NCI-H2107 treated with DMSO at 0.1 percent for 48 hours (cell line): ENCODE data around the gene ELOVL3.
"Not testable (repeated sequence)": the region's sequence is repeated elsewhere in the genome, so short reads cannot be mapped to it uniquely, and the experiment has no call there.

ENCODE experiments used
- DNase-seq: peaks from one replicate; lab custom pipeline; 2025; ENCODE audit not compliant: unreplicated experiment; lab: John Stamatoyannopoulos, UW

Gene ELOVL3

DNA sequence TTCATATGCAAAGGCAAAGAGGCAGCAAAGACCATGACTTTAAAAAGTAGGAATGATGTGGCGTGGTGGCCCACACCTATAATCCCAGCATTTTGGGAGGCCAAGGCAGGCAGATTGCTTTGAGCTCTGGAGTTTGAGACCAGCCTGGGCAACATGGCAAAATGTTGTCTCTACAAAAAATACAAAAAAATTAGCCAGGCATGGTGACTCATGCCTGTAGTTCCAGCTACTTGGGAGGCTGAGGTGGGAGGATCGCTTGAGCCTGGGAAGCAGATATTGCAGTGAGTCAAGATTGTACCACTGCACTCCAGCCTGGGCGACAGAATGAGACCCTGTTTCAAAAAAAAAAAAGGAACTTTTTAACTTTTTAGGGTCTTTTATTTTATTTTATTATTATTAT, 26.4 kb downstream of the ELOVL3 start:
- not testable (repeated sequence) for DNase-seq

DNA sequence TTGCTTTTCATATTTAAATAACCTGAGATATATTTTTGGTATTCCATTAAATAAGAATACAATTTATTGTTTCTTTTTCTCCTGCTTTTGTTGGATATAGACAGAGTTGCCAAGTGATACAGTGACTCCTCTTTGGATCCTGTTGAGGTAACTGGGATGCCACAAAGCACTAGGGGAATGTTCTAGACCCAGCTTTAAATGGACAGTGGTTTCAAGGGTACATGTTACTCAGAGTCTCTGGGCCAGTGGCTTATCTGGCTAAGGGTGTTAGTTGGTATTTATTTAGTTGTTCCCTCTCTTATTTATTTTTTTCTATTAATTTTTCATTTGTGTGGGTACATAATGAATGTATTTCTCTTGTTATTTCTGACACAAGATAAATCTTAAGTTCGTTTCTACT, 28.3 kb downstream of the ELOVL3 start:
- no peak for DNase-seq

DNA sequence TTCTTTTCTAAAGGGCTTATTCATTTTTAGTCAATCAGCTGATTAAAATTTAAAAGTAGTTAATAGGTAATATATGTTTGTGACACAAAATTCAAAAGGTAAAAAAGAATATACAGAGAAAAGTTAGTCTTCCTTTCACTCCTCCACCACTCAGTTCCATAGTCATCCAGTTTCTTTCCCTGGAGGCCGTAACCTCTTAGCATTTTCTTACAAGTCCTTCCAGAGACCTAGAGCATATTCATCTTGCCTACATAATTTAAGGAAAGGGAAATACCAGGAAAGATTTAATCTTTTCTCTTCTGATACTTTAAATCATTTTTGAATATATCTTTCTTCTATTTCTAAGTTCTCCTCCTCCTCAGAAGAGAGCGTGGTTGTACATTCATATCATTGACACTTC, 29.3 kb downstream of the ELOVL3 start:
- DNase-seq, result no peak

DNA sequence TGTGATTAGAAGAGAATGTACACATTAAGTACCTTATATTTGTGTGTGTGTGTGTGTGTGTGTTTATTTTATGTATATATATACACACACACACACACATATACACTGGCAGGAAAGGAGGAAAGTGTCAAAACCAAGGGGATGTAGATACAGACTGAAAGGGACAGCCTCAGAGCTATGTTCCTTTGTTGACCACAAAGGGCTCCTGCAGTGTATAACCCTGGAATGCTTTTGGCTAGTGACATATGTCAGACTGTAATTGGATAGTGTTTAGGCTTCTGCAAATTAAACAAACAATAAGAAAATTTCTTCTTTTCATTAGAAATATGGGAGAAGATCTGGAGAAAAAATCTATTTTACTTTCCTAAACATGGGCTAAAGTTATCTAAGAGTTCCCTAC, 35.1 kb downstream of the ELOVL3 start:
- no peak for DNase-seq

GRCh38 chr10:102261842-102262241, 35.7 kb downstream of the ELOVL3 start:
- no peak for DNase-seq

- DNase-seq, result no peak
These were observed 36.8 kb downstream of the ELOVL3 start for GRCh38 chr10:102262744-102263370.

GRCh38 chr10:102264371-102264770, 38.3 kb downstream of the ELOVL3 start:
- DNase-seq, result no peak

DNA sequence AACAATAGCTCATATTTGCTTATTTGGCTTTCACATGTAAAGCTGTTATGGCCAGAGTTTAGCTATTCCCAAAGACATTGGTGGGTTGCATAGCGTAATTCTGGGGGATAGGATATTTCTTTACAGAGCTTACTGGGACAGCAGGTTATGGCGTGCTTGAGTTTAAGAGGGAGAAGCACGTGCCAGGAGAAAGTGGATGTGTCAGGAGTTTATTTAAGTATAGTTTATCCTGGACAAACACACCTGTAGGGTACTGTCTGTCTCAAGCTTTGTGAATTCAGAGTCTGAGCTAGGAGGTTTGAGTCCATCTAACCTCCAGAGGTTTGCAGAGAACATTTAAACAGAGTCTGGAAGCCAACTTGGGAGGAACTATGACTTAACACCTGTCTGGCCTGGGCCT, 40.6 kb downstream of the ELOVL3 start:
- DNase-seq, result no peak

GRCh38 chr10:102267748-102268147, 41.6 kb downstream of the ELOVL3 start:
- no peak for DNase-seq

DNA sequence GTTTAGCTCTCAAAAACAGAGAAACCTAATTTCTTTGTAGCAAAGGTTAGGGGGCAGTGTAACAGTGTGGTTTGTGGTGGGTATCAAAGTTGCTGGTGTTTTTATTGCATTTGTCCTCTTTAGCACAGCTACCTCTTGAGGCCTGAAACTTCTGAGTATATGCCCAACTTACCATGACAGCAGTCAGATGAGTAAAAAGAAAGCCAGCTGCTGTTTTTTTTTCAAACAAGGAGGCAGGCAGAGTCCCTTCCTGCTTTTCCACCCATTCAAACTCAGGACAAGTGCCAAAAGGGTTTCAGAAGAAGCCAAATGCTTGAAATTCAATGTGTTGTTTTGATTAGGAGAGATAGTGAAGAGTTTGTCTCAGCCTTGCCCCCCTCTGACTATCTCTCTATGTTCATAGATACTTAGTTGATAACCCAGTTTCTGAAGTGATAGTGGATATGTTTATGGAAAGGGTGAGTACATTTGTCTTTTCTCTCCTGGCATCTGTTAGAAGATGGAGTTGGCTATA, 42.3 kb downstream of the ELOVL3 start:
- no peak for DNase-seq

- DNase-seq, result no peak
These were observed 42.9 kb downstream of the ELOVL3 start for GRCh38 chr10:102269017-102269416.

DNA sequence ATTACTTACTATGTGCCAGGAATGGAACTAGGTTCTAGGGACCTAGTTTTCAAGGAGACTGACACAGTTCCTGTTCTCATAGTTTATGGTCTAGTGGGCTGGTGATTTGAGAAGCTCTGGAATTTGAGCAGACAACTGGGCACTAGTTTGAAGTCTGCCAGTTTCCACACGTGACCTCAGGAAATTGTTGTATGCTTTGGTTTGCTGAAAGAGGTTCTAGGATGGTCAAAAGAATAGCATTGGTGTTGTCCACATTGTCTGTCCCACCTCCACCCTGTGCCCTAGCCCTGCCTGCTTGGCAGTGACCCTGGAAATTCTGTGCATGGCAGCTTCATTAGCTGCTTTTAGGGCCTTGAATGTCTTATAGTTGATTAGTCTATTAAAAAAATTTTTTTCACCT, 48.0 kb downstream of the ELOVL3 start:
- no peak for DNase-seq

DNA sequence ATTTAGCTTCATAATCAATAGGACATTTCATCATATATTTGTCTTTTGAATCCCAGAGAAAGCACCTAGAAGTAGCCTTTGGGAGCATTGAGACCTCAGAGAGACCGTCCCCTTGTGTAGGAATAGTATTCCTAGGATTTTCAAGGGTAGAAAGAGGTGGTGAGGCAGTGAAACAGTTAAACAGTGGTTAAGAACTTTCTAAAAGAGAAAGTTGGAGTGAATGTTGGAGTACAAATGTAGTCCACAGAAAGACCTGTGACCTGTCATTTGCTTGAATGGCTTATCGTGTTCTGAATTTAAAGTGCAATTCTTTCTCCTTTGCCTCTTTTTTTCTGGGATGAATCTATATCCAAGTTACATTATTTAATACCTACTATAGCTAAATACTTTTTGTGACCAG, 49.2 kb downstream of the ELOVL3 start:
- DNase-seq, result no peak

GRCh38 chr10:102279104-102279503, 53.0 kb downstream of the ELOVL3 start:
- DNase-seq, result no peak
